HG02623 (cell line): Measurements from ENCODE around the gene LDLR.
"Not testable (repeated sequence)": the region's sequence is repeated elsewhere in the genome, so short reads cannot be mapped to it uniquely, and the experiment has no call there.

Source experiments
- ATAC-seq: cut with Tn5 transposase; IDR thresholded peaks from one replicate; pipeline ENCODE4 v1.9.1; 2021; ENCODE audit warnings: moderate library complexity; ENCODE audit not compliant: unreplicated experiment

The LDLR gene

GRCh38 chr19:11169896-11170678 is 80.8 kb downstream of the LDLR start:
- no peak for ATAC-seq

GRCh38 chr19:11171144-11171543 is 81.9 kb downstream of the LDLR start:
- ATAC-seq: no peak

- ATAC-seq: no peak
Observed at GRCh38 chr19:11172576-11172975, 83.3 kb downstream of the LDLR start.

GRCh38 chr19:11173516-11174155 is 84.4 kb downstream of the LDLR start:
- ATAC-seq: no peak

- ATAC-seq: no peak
Observed at GRCh38 chr19:11174336-11174735, 85.1 kb downstream of the LDLR start.

- no peak for ATAC-seq
Observed at GRCh38 chr19:11175920-11176319, 86.7 kb downstream of the LDLR start.

GRCh38 chr19:11176466-11177193 is 87.4 kb downstream of the LDLR start:
- no peak for ATAC-seq

- no peak for ATAC-seq
Observed at GRCh38 chr19:11177592-11177991, 88.3 kb downstream of the LDLR start.

GRCh38 chr19:11179145-11179465 is 89.8 kb downstream of the LDLR start:
- ATAC-seq: not testable (repeated sequence)

- no peak for ATAC-seq
Observed at GRCh38 chr19:11179716-11180297, 90.5 kb downstream of the LDLR start.

GRCh38 chr19:11180346-11180745 is 91.1 kb downstream of the LDLR start:
- no peak for ATAC-seq

GRCh38 chr19:11180975-11181374 is 91.7 kb downstream of the LDLR start:
- not testable (repeated sequence) for ATAC-seq

GRCh38 chr19:11181488-11181887 is 92.2 kb downstream of the LDLR start:
- no peak for ATAC-seq
